Subcutaneous adipose tissue (tissue), 4 donors: ENCODE data around the gene FAH. TPM values are rescaled to one million over a fixed set of nuclear protein-coding genes. Genes with fewer than 3 reads are reported as not detected.

ENCODE experiments used
- total RNA-seq, 4 donors: library from RNA; depleted of rRNA; stranded (reverse); fragments of >200 nt; gene quantifications; one replicate each; pipeline ENCODE4 v1.1.0, GENCODE V29; 2016
- TF ChIP-seq, protein P1 (sequence below): fragments of 450-650 bp; IDR thresholded peaks from one replicate; pipeline ENCODE4 v1.5.1; 2016; ENCODE audit warnings: low read depth, mild to moderate bottlenecking, control low read depth, antibody characterized with exemption, moderate library complexity

FAH gene
- total RNA-seq = 100 to 1,000 TPM in 3 of 4 donors, 10 to 100 TPM in 1; 87.6 to 196 (median 109) TPM

DNA sequence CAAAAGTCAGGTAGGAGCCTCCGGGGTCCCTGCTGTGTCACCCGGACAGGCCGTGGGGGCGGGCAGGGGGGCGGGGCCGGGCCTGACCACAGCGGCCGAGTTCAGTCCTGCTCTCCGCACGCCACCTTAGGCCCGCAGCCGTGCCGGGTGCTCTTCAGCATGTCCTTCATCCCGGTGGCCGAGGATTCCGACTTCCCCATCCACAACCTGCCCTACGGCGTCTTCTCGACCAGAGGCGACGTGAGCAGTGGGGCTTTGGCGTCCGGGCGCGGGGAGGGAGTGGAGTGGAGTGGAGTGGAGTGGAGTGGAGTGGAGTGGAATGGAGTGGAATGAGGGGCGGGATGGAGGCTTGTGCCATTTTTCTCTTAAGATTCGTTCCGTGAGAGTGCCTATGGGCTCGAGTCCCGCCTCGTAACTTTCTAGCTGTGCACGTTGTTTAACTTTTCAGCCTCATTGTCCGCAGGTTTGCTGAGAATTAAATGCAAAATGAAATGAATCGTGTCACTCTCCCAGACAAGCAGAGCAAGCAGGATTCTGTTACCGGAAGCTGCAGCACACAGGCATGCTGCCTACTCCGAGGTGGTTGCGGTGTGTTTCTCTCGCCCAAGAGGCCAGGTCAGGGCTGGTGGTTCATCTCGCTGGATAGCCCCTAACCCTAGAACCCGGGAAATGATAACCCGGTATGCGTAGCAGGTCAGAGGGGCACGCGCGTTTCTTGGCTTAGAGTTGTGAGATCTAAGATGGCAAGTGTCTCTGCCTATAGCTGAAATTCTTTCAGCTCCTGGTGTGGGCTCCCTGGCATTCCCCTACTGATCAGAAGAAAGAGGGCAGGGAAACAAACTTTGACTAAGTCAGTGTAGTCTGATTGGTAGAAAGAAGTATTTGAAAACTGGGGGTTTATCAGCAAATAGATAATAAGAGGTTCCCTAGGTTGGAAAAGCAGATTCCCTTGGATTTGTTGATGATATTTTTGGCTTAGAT, at the start of gene FAH:
Gene FAH, plus strand, starts transcription at position 104 of the 981 bp plus-strand sequence. Its CDS starts 56 bp downstream, at position 160.
- TF ChIP-seq, protein P1, sequence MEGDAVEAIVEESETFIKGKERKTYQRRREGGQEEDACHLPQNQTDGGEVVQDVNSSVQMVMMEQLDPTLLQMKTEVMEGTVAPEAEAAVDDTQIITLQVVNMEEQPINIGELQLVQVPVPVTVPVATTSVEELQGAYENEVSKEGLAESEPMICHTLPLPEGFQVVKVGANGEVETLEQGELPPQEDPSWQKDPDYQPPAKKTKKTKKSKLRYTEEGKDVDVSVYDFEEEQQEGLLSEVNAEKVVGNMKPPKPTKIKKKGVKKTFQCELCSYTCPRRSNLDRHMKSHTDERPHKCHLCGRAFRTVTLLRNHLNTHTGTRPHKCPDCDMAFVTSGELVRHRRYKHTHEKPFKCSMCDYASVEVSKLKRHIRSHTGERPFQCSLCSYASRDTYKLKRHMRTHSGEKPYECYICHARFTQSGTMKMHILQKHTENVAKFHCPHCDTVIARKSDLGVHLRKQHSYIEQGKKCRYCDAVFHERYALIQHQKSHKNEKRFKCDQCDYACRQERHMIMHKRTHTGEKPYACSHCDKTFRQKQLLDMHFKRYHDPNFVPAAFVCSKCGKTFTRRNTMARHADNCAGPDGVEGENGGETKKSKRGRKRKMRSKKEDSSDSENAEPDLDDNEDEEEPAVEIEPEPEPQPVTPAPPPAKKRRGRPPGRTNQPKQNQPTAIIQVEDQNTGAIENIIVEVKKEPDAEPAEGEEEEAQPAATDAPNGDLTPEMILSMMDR = no peak

- TF ChIP-seq, protein P1 = no peak
Observed at GRCh38 chr15:80105193-80105592, 47.6 kb upstream of the FAH start.

- TF ChIP-seq, protein P1 = no peak
Observed at GRCh38 chr15:80105595-80105994, 47.2 kb upstream of the FAH start.

GRCh38 chr15:80106051-80106450, 46.7 kb upstream of the FAH start:
- TF ChIP-seq, protein P1 = no peak

DNA sequence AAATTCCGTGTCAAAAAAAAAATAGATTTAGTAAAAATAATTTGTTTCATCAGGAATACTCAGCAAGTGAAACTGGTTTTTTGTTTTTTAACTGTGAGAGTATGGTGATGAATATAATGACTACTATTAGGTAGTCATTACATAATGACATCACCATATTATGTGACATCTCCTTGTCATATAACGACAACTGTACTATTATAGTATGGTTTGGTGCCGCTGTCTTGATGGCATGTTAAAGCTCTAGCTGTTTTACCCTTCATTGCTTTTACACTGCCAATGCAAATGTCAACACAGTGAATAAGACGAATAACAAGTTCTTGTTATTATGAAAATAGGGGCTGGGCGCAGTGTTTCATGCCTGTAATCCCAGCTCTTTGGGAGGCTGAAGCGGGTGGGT, 45.6 kb upstream of the FAH start:
- TF ChIP-seq, protein P1 = no peak

DNA sequence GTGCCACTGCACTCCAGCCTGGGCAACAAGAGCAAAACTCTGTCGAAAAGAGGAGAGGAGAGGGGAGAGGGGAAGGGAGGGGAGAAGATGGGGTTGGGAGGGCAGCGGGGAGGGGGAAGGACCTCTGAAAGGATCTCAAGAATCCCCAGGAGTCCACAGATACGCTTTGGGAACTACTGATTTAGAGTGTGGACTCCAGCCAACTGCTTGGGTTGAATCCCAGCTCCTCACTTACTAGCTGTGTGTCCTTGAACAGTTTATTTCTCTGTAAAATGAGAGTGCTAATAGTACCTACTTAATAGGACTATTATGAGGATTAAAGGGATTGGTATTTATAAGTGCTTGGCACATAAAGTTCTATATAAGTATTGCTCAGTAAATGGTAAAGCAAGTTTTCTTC, 45.0 kb upstream of the FAH start:
- TF ChIP-seq, protein P1 = no peak

GRCh38 chr15:80109388-80109787, 43.4 kb upstream of the FAH start:
- TF ChIP-seq, protein P1 = no peak
